ENCODE results near the gene AGMAT. TPM values are rescaled to one million over a fixed set of nuclear protein-coding genes. Genes with fewer than 3 reads are reported as not detected.

Gene AGMAT
- total and polyA plus RNA-seq, 2 of the 8 experiments (the other 6 are each of a cell fraction or from before 2014, with no cell fraction given): 3.7 to 5.8 TPM

DNA sequence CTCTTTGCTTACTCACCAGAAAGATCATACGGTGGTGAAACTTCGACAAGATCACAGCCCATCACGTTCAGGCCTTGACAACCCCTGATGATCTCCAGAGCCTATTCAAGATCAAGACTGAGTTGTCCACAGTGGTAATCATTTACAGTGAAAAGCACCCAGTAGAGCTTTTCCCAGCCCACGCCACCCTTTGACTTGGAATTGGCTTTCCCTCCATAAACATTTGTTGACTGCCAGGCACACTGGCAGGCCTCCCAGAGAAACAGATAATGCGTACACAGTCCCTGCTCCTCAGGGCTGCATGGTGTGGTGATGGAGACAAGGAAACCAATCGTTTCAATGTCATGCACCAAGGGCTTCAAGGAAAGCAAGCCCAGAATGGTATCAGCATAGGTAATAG, 10.1 kb downstream of the AGMAT start (continued):
- TF ChIP-seq, protein P1, sequence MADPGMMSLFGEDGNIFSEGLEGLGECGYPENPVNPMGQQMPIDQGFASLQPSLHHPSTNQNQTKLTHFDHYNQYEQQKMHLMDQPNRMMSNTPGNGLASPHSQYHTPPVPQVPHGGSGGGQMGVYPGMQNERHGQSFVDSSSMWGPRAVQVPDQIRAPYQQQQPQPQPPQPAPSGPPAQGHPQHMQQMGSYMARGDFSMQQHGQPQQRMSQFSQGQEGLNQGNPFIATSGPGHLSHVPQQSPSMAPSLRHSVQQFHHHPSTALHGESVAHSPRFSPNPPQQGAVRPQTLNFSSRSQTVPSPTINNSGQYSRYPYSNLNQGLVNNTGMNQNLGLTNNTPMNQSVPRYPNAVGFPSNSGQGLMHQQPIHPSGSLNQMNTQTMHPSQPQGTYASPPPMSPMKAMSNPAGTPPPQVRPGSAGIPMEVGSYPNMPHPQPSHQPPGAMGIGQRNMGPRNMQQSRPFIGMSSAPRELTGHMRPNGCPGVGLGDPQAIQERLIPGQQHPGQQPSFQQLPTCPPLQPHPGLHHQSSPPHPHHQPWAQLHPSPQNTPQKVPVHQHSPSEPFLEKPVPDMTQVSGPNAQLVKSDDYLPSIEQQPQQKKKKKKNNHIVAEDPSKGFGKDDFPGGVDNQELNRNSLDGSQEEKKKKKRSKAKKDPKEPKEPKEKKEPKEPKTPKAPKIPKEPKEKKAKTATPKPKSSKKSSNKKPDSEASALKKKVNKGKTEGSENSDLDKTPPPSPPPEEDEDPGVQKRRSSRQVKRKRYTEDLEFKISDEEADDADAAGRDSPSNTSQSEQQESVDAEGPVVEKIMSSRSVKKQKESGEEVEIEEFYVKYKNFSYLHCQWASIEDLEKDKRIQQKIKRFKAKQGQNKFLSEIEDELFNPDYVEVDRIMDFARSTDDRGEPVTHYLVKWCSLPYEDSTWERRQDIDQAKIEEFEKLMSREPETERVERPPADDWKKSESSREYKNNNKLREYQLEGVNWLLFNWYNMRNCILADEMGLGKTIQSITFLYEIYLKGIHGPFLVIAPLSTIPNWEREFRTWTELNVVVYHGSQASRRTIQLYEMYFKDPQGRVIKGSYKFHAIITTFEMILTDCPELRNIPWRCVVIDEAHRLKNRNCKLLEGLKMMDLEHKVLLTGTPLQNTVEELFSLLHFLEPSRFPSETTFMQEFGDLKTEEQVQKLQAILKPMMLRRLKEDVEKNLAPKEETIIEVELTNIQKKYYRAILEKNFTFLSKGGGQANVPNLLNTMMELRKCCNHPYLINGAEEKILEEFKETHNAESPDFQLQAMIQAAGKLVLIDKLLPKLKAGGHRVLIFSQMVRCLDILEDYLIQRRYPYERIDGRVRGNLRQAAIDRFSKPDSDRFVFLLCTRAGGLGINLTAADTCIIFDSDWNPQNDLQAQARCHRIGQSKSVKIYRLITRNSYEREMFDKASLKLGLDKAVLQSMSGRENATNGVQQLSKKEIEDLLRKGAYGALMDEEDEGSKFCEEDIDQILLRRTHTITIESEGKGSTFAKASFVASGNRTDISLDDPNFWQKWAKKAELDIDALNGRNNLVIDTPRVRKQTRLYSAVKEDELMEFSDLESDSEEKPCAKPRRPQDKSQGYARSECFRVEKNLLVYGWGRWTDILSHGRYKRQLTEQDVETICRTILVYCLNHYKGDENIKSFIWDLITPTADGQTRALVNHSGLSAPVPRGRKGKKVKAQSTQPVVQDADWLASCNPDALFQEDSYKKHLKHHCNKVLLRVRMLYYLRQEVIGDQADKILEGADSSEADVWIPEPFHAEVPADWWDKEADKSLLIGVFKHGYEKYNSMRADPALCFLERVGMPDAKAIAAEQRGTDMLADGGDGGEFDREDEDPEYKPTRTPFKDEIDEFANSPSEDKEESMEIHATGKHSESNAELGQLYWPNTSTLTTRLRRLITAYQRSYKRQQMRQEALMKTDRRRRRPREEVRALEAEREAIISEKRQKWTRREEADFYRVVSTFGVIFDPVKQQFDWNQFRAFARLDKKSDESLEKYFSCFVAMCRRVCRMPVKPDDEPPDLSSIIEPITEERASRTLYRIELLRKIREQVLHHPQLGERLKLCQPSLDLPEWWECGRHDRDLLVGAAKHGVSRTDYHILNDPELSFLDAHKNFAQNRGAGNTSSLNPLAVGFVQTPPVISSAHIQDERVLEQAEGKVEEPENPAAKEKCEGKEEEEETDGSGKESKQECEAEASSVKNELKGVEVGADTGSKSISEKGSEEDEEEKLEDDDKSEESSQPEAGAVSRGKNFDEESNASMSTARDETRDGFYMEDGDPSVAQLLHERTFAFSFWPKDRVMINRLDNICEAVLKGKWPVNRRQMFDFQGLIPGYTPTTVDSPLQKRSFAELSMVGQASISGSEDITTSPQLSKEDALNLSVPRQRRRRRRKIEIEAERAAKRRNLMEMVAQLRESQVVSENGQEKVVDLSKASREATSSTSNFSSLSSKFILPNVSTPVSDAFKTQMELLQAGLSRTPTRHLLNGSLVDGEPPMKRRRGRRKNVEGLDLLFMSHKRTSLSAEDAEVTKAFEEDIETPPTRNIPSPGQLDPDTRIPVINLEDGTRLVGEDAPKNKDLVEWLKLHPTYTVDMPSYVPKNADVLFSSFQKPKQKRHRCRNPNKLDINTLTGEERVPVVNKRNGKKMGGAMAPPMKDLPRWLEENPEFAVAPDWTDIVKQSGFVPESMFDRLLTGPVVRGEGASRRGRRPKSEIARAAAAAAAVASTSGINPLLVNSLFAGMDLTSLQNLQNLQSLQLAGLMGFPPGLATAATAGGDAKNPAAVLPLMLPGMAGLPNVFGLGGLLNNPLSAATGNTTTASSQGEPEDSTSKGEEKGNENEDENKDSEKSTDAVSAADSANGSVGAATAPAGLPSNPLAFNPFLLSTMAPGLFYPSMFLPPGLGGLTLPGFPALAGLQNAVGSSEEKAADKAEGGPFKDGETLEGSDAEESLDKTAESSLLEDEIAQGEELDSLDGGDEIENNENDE (IDR thresholded peaks at IDR 0.05; ENCODE audit: insufficient replicate concordance, low read length): no peak
- TF ChIP-seq SIX5 (IDR thresholded peaks at IDR 0.05; ENCODE audit: low read depth, low read length): no peak
- TF ChIP-seq, protein P2, sequence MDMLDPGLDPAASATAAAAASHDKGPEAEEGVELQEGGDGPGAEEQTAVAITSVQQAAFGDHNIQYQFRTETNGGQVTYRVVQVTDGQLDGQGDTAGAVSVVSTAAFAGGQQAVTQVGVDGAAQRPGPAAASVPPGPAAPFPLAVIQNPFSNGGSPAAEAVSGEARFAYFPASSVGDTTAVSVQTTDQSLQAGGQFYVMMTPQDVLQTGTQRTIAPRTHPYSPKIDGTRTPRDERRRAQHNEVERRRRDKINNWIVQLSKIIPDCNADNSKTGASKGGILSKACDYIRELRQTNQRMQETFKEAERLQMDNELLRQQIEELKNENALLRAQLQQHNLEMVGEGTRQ (IDR thresholded peaks at IDR 0.05; ENCODE audit: low read length): no peak
- no peak for TF ChIP-seq CREB1 (IDR thresholded peaks at IDR 0.05)
- TF ChIP-seq PHF8 (conservative IDR thresholded peaks at IDR 0.05; ENCODE audit: low read depth, low read length): no peak
- no peak for TF ChIP-seq RBBP5 (IDR thresholded peaks at IDR 0.05; ENCODE audit: borderline replicate concordance, low read depth, low read length)
- no peak for TF ChIP-seq NRF1 (IDR thresholded peaks at IDR 0.05; ENCODE audit: low read depth, low read length)
- TF ChIP-seq HDAC2 (IDR thresholded peaks at IDR 0.05; ENCODE audit: borderline replicate concordance in 1 of 2, low read depth in 2 of 2, low read length in 2 of 2): no peak
- TF ChIP-seq CBX8 (IDR thresholded peaks at IDR 0.05; ENCODE audit: borderline replicate concordance, low read depth, low read length): no peak
- TF ChIP-seq CBX5 (IDR thresholded peaks at IDR 0.05; ENCODE audit: low read depth, low read length): no peak
- no peak for TF ChIP-seq JUN (IDR thresholded peaks at IDR 0.05; ENCODE audit: low read depth, low read length)
